T-helper 2 cell treated with Interferon-gamma antibody and Interleukin-4, amounts not matched to agents 5 μg/mL and 100 μg/mL, for 36 hours (primary cell): ENCODE data around the gene CSKMT.

Experiments
- DNase-seq: peaks from one replicate; pipeline ENCODE4 v3.0.0; 2021; ENCODE audit warnings: low spot score
- H3K27ac Mint-ChIP-seq: one replicate; pipeline ENCODE4 v1.8.0; 2021; ENCODE audit warnings: mild to moderate bottlenecking, mixed read lengths
- H3K27me3 Mint-ChIP-seq: one replicate; pipeline ENCODE4 v1.8.0; 2021; ENCODE audit warnings: low read depth, mixed read lengths
- H3K36me3 Mint-ChIP-seq: one replicate; pipeline ENCODE4 v1.8.0; 2021; ENCODE audit warnings: low read depth, mixed read lengths
- H3K4me1 Mint-ChIP-seq: one replicate; pipeline ENCODE4 v1.8.0; 2021; ENCODE audit warnings: low read depth, mixed read lengths
- H3K4me3 Mint-ChIP-seq: one replicate; pipeline ENCODE4 v1.8.0; 2022; ENCODE audit warnings: mild to moderate bottlenecking, moderate library complexity, mixed read lengths
- H3K9me3 Mint-ChIP-seq: one replicate; pipeline ENCODE4 v1.8.0; 2021; ENCODE audit warnings: mixed read lengths

The CSKMT gene

GRCh38 chr11:62708793-62709192 lies 43.7 kb downstream of the CSKMT start:
- Mint-ChIP-seq H3K4me1 (peaks cover 56% of the 10 kb centered on the region), H3K9me3 (no peaks in the 10 kb centered on the region), H3K27ac (peak overlapping the region; percentile 96), H3K27me3 (no peaks in the 10 kb centered on the region), H3K4me3 (peak overlapping the region; percentile 95), H3K36me3 (peaks cover 38% of the 10 kb centered on the region)
- peak; percentile 38 for DNase-seq

GRCh38 chr11:62709247-62710000 lies 44.3 kb downstream of the CSKMT start:
- Mint-ChIP-seq H3K27me3 (no peaks in the 10 kb centered on the region), H3K36me3 (peaks cover 43% of the 10 kb centered on the region), H3K4me1 (peaks cover 60% of the 10 kb centered on the region), H3K4me3 (peak overlapping the region; percentile 95), H3K9me3 (no peaks in the 10 kb centered on the region), H3K27ac (peak overlapping the region; percentile 96)
- DNase-seq: peak; percentile 95

GRCh38 chr11:62710001-62710345 lies 44.9 kb downstream of the CSKMT start:
- peak; percentile 25 for DNase-seq
- no peaks in the 10 kb centered on the region for H3K27me3 Mint-ChIP-seq
- peak overlapping the region; percentile 95 for H3K4me3 Mint-ChIP-seq
- H3K27ac Mint-ChIP-seq: peak overlapping the region; percentile 96
- H3K4me1 Mint-ChIP-seq: peaks cover 65% of the 10 kb centered on the region
- peaks cover 45% of the 10 kb centered on the region for H3K36me3 Mint-ChIP-seq
- H3K9me3 Mint-ChIP-seq: no peaks in the 10 kb centered on the region

- DNase-seq: no peak
- Mint-ChIP-seq H3K36me3 (peaks cover 64% of the 10 kb centered on the region), H3K27ac (peak overlapping the region; percentile 93), H3K9me3 (no peaks in the 10 kb centered on the region), H3K27me3 (no peaks in the 10 kb centered on the region), H3K4me1 (peaks cover 57% of the 10 kb centered on the region), H3K4me3 (peak overlapping the region; percentile 74)
Observed at GRCh38 chr11:62712276-62712812, 47.2 kb downstream of the CSKMT start.

- peaks cover 69% of the 10 kb centered on the region for H3K36me3 Mint-ChIP-seq
- peak overlapping the region; percentile 74 for H3K4me3 Mint-ChIP-seq
- H3K27ac Mint-ChIP-seq: peak overlapping the region; percentile 93
- no peaks in the 10 kb centered on the region for H3K9me3 Mint-ChIP-seq
- no peak for DNase-seq
- peaks cover 55% of the 10 kb centered on the region for H3K4me1 Mint-ChIP-seq
- H3K27me3 Mint-ChIP-seq: no peaks in the 10 kb centered on the region
Observed at GRCh38 chr11:62712861-62713260, 47.7 kb downstream of the CSKMT start.

GRCh38 chr11:62713343-62713742 lies 48.2 kb downstream of the CSKMT start:
- Mint-ChIP-seq H3K36me3 (peaks cover 74% of the 10 kb centered on the region), H3K27me3 (no peaks in the 10 kb centered on the region), H3K4me1 (peaks cover 57% of the 10 kb centered on the region), H3K9me3 (no peaks in the 10 kb centered on the region), H3K27ac (peak overlapping the region; percentile 93), H3K4me3 (peak overlapping the region; percentile 74)
- DNase-seq: no peak

- Mint-ChIP-seq H3K4me3 (peak overlapping the region; percentile 17), H3K4me1 (peaks cover 50% of the 10 kb centered on the region), H3K9me3 (no peaks in the 10 kb centered on the region), H3K27me3 (no peaks in the 10 kb centered on the region), H3K36me3 (peaks cover 83% of the 10 kb centered on the region), H3K27ac (peak overlapping the region; percentile 63)
- DNase-seq: no peak
Observed at GRCh38 chr11:62715150-62716130, 50.3 kb downstream of the CSKMT start.

- H3K36me3 Mint-ChIP-seq: peaks cover 83% of the 10 kb centered on the region
- DNase-seq: no peak
- no peak overlapping the region for H3K4me3 Mint-ChIP-seq
- peak overlapping the region; percentile 17 for H3K27ac Mint-ChIP-seq
- no peaks in the 10 kb centered on the region for H3K27me3 Mint-ChIP-seq
- H3K4me1 Mint-ChIP-seq: peaks cover 50% of the 10 kb centered on the region
- no peaks in the 10 kb centered on the region for H3K9me3 Mint-ChIP-seq
Observed at GRCh38 chr11:62716206-62716605, 51.1 kb downstream of the CSKMT start.

- Mint-ChIP-seq H3K27ac (no peak overlapping the region), H3K27me3 (no peaks in the 10 kb centered on the region), H3K4me1 (peaks cover 56% of the 10 kb centered on the region), H3K9me3 (no peaks in the 10 kb centered on the region), H3K4me3 (no peak overlapping the region), H3K36me3 (peaks cover 86% of the 10 kb centered on the region)
- no peak for DNase-seq
Observed at GRCh38 chr11:62716816-62717215, 51.7 kb downstream of the CSKMT start.
